Transverse colon (tissue), 4 donors: ENCODE measurements around the gene LSM3.

Experiments
- EP300 ChIP-seq: sonication (generic); formaldehyde crosslinking; IDR thresholded peaks from one replicate; pipeline ENCODE4 v1.6.1; 2017; ENCODE audit warnings: antibody characterized with exemption, low read depth
- POLR2A ChIP-seq: fragments of 450-650 bp; IDR thresholded peaks from one replicate; pipeline ENCODE4 v1.6.1; 2016; ENCODE audit warnings: antibody characterized with exemption, mild to moderate bottlenecking, moderate library complexity
- POLR2AphosphoS5 ChIP-seq, 3 donors: sonication (generic); formaldehyde crosslinking; IDR thresholded peaks; one replicate each; pipeline ENCODE4 v1.6.1; 2016; ENCODE audit warnings: antibody characterized with exemption in 3 of 3
- TF ChIP-seq, protein P1 (sequence below), 5 experiments: fragments of 200-600 bp in 3 of 5; fragments of 450-650 bp in 2 of 5; sonication (generic) in 3 of 5; IDR thresholded peaks; 1 replicate in 2 of 5; 2 replicates in 3 of 5; pipeline ENCODE4 v1.5.1; 2016 to 2017; ENCODE audit warnings: antibody characterized with exemption in 5 of 5, inconsistent platforms in 3 of 5, mild to moderate bottlenecking in 2 of 5, moderate library complexity in 1 of 5

DNA sequence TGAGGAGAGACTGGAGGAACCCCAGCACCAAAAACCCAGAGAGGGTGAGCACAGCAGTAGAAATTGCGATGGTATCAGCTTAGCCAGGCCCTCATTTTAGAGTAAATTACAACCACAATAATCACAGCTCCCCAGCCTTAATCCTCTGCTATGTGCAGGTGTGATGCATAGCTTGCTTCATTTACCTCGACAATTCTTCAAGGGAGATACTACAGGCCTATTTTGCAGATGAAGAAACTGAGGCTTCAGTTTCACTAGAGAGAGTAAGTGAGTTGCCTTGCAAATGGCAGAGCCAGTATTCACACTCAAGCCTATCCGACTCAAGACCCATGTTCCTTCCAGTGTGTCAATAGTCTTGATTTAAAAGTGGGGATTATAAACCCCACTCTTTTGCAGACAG is 33.4 kb downstream of the LSM3 start:
- TF ChIP-seq POLR2AphosphoS5 (IDR thresholded peaks at IDR 0.05) (no peak), POLR2A (no peak), EP300 (no peak)
- TF ChIP-seq, protein P1, sequence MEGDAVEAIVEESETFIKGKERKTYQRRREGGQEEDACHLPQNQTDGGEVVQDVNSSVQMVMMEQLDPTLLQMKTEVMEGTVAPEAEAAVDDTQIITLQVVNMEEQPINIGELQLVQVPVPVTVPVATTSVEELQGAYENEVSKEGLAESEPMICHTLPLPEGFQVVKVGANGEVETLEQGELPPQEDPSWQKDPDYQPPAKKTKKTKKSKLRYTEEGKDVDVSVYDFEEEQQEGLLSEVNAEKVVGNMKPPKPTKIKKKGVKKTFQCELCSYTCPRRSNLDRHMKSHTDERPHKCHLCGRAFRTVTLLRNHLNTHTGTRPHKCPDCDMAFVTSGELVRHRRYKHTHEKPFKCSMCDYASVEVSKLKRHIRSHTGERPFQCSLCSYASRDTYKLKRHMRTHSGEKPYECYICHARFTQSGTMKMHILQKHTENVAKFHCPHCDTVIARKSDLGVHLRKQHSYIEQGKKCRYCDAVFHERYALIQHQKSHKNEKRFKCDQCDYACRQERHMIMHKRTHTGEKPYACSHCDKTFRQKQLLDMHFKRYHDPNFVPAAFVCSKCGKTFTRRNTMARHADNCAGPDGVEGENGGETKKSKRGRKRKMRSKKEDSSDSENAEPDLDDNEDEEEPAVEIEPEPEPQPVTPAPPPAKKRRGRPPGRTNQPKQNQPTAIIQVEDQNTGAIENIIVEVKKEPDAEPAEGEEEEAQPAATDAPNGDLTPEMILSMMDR (IDR thresholded peaks at IDR 0.05) = no peak
